ENCODE results near the gene KCNH3. TPM values are rescaled to one million over a fixed set of nuclear protein-coding genes. Genes with fewer than 3 reads are reported as not detected.
A peak's percentile ranks its signal among the peaks of the same experiment; 100 is the strongest.

Gene KCNH3, protein sequence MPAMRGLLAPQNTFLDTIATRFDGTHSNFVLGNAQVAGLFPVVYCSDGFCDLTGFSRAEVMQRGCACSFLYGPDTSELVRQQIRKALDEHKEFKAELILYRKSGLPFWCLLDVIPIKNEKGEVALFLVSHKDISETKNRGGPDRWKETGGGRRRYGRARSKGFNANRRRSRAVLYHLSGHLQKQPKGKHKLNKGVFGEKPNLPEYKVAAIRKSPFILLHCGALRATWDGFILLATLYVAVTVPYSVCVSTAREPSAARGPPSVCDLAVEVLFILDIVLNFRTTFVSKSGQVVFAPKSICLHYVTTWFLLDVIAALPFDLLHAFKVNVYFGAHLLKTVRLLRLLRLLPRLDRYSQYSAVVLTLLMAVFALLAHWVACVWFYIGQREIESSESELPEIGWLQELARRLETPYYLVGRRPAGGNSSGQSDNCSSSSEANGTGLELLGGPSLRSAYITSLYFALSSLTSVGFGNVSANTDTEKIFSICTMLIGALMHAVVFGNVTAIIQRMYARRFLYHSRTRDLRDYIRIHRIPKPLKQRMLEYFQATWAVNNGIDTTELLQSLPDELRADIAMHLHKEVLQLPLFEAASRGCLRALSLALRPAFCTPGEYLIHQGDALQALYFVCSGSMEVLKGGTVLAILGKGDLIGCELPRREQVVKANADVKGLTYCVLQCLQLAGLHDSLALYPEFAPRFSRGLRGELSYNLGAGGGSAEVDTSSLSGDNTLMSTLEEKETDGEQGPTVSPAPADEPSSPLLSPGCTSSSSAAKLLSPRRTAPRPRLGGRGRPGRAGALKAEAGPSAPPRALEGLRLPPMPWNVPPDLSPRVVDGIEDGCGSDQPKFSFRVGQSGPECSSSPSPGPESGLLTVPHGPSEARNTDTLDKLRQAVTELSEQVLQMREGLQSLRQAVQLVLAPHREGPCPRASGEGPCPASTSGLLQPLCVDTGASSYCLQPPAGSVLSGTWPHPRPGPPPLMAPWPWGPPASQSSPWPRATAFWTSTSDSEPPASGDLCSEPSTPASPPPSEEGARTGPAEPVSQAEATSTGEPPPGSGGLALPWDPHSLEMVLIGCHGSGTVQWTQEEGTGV
- total RNA-seq (0.13 and 0.18 TPM in 2 replicates), polyA plus RNA-seq (0.13 and 0.14 TPM in 2 replicates), polyA minus RNA-seq (0.06 and 0.07 TPM in 2 replicates), Bru-seq, nascent RNA (percentile 14 among the genes with signal in this experiment), BruChase-seq, experiment 1, labeled RNA remaining after a 6-hour chase (percentile 40 among the genes with signal in this experiment), BruChase-seq, experiment 2, labeled RNA remaining after a 2-hour chase (percentile 18 among the genes with signal in this experiment)
- 0.14 and 0.18 TPM in 2 replicates for polyA plus RNA-seq (2011; cell fraction: cytosol; rRNA removed)
- polyA plus RNA-seq (2011; cell fraction: nucleus; rRNA removed): 0.37 and 0.43 TPM in 2 replicates
- polyA plus RNA-seq (2012): 0.05 and 0.25 TPM in 2 replicates
- not detected for polyA minus RNA-seq (2011; cell fraction: cytosol; rRNA and poly(A)+ RNA removed)
- polyA minus RNA-seq (2011; cell fraction: nucleus; rRNA and poly(A)+ RNA removed): 0.14 TPM in 1 of 2 replicates, not detected in the other
- long read RNA-seq, partial matches to known transcripts: 1 of 5 reads
- long read RNA-seq, other reads (novel, unspliced or antisense): 4 of 5 reads

DNA sequence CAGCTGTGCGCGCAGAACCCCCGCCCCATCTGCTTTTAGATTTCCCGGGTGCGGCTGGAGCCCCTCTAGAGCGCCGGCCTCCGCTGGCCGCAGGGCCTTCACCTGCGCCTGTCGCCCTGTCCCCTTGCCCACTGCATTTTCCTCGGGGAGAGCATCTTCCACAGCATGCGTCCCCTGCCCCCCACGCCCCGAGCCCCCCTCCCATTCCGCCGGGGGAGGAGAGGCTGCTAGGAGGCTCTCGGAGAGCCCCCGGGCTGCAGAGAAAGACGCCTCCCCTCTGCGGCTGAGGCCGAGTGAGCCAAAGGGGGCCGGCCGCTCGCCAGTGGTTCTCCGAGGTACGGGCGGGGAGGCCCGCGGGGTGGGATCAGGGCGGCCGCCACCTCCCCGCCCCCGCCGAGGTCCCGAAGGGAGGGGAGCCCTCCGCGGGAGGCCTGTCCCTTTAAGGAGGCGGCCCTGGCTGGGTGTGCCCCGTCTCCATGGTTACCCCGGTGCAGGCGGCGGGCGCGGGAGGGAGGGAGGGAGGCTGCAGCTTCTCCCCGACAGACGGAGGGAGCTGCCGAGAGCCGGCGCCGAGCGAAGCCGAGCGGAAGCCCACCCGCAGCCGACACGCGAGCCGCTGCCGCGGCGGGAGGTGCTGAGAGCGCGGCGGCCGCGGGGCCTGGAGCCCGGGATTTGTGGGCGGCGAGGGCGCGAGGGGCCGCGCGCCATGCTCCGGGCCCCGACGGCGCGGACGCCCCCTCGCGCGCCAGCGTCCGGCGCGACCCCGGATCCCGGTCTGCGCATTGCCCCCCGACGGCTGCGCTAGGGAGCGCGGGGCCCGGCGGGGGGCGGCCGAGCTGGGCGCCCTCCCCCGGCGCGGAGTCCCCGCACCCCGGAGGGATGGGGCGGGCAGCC, at the start of gene KCNH3:
Gene KCNH3 (plus strand): TSS at position 521 of the 894 bp plus-strand sequence. CDS start 387 bp downstream, outside the sequence.
- POLR2A ChIA-PET: interaction anchor here (0.6 kb wide), 1 partner anchor 121 kb away, joined by 10 read pairs; no protein-coding TSS in a partner anchor
- no peak for FAIRE-seq

More for the DNA sequence above, at the start of gene KCNH3:
- peak; percentile 29 for DNase-seq (ENCODE audit: low read depth, low spot score)
- TF ChIP-seq GATA2 (IDR thresholded peaks at IDR 0.05; ENCODE audit: insufficient read depth, insufficient read length, low read depth, low read length) (no peak), JUN (IDR thresholded peaks at IDR 0.05; ENCODE audit: borderline replicate concordance, insufficient read depth, insufficient read length, low read depth) (no peak), FOS (IDR thresholded peaks at IDR 0.05; ENCODE audit: borderline replicate concordance, insufficient read depth, low read length) (no peak), EZH2 (IDR thresholded peaks at IDR 0.05; ENCODE audit: borderline replicate concordance, low read depth, low read length, severe bottlenecking) (no peak), POLR2AphosphoS5 (IDR thresholded peaks at IDR 0.05; ENCODE audit: insufficient read depth, low read depth, low read length) (no peak), MYC (IDR thresholded peaks at IDR 0.05; ENCODE audit: low read depth, low read length) (no peak), POLR2A (IDR thresholded peaks at IDR 0.05; ENCODE audit: low read depth, low read length) (no peak)
- TF ChIP-seq, protein P1, sequence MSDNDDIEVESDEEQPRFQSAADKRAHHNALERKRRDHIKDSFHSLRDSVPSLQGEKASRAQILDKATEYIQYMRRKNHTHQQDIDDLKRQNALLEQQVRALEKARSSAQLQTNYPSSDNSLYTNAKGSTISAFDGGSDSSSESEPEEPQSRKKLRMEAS (IDR thresholded peaks at IDR 0.05; ENCODE audit: insufficient read depth, insufficient read length): no peak
- TF ChIP-seq, protein P2, sequence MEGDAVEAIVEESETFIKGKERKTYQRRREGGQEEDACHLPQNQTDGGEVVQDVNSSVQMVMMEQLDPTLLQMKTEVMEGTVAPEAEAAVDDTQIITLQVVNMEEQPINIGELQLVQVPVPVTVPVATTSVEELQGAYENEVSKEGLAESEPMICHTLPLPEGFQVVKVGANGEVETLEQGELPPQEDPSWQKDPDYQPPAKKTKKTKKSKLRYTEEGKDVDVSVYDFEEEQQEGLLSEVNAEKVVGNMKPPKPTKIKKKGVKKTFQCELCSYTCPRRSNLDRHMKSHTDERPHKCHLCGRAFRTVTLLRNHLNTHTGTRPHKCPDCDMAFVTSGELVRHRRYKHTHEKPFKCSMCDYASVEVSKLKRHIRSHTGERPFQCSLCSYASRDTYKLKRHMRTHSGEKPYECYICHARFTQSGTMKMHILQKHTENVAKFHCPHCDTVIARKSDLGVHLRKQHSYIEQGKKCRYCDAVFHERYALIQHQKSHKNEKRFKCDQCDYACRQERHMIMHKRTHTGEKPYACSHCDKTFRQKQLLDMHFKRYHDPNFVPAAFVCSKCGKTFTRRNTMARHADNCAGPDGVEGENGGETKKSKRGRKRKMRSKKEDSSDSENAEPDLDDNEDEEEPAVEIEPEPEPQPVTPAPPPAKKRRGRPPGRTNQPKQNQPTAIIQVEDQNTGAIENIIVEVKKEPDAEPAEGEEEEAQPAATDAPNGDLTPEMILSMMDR (IDR thresholded peaks at IDR 0.05; ENCODE audit: extremely low read depth in 1 of 2, insufficient read depth in 1 of 2, low read depth in 1 of 2, low read length in 2 of 2): no peak
- Histone ChIP-seq H2AFZ (ENCODE audit: low read depth, low read length) (no peak within 1 kb of the TSS), H3K9me3 (replicated peaks; ENCODE audit: control insufficient read depth, insufficient read depth, low read length) (no peaks in the 10 kb centered on the region), H3K9me1 (replicated peaks; ENCODE audit: control insufficient read depth, extremely low read depth, insufficient read depth, low read length) (no peaks in the 10 kb centered on the region), H3K4me1 (ENCODE audit: control insufficient read depth, extremely low read depth, insufficient read depth, low read length) (peaks cover 8% of the 10 kb centered on the region), H3K4me2 (ENCODE audit: insufficient read depth, low read length) (peak within 1 kb of the TSS; percentile 13), H3K79me2 (ENCODE audit: control insufficient read depth, insufficient read depth, low read length) (no peaks in the 10 kb centered on the region), H3K36me3 (ENCODE audit: control insufficient read depth in 2 of 2, extremely low read depth in 1 of 2, insufficient read depth in 2 of 2, low read length in 2 of 2) (no peaks in the 10 kb centered on the region), H3K9ac (replicated peaks; ENCODE audit: extremely low read depth, insufficient read depth, low read length) (no peak within 1 kb of the TSS), H3K27me3 (ENCODE audit: control insufficient read depth in 2 of 2, insufficient read depth in 2 of 2, low read length in 2 of 2) (peaks cover 20 to 35% of the 10 kb centered on the region in 2 experiments), H4K20me1 (replicated peaks; ENCODE audit: control insufficient read depth, extremely low read depth, insufficient read depth, low read length) (no peaks in the 10 kb centered on the region), H3K4me3 (replicated peaks in 1 of 3; ENCODE audit: insufficient read depth in 1 of 3, low read depth in 1 of 3, low read length in 3 of 3) (peak within 1 kb of the TSS in 1 of 3 experiments; percentile 17), H3K27ac (ENCODE audit: insufficient read depth, low read depth, low read length) (no peak within 1 kb of the TSS)
- dilution Hi-C loops (cut with MboI; ENCODE audit: extremely low pct_ligation_motif_present, low sequenced_read_pairs): no loop called here
- intact Hi-C loops (cut with micrococcal nuclease): no loop called here
- BruUV-seq (replicated peaks): no TSS peak
- CTCF ChIA-PET: interaction anchor here (0.9 to 7.0 kb wide), 7 partner anchors 14 to 207 kb away, joined by 3 to 43 read pairs (median 4); partner anchors contain the start of gene DNAJC22

Data from endothelial cell of umbilical vein (primary cell).